Gastrocnemius medialis (tissue), 4 donors: ENCODE measurements around the gene RAB26.
"Not testable (repeated sequence)": the region's sequence is repeated elsewhere in the genome, so short reads cannot be mapped to it uniquely, and the experiment has no call there.

ENCODE experiments used
- CTCF ChIP-seq, 5 experiments: fragments of 450-650 bp in 3 of 5; fragments of 200-600 bp in 2 of 5; sonication (generic) in 2 of 5; IDR thresholded peaks in 4 of 5; conservative IDR thresholded peaks in 1 of 5; 1 replicate in 4 of 5; 2 replicates in 1 of 5; pipeline ENCODE4 v1.5.1; 2016 to 2019; ENCODE audit warnings: antibody characterized with exemption in 5 of 5, mild to moderate bottlenecking in 3 of 5, moderate library complexity in 3 of 5
- POLR2A ChIP-seq, 2 donors: fragments of 450-650 bp; IDR thresholded peaks; one replicate each; pipeline ENCODE4 v1.6.1; 2017; ENCODE audit warnings: antibody characterized with exemption in 2 of 2, mild to moderate bottlenecking in 2 of 2, moderate library complexity in 2 of 2

GRCh38 chr16:2127630-2128280 lies 20.7 kb upstream of the RAB26 start:
- TF ChIP-seq CTCF (IDR thresholded peaks at IDR 0.05 in 4 of 5, conservative IDR thresholded peaks at IDR 0.05 in 1 of 5); POLR2A (IDR thresholded peaks at IDR 0.05): not testable (repeated sequence)
